ENCODE measurements around the gene SYTL1. TPM values are rescaled to one million over a fixed set of nuclear protein-coding genes. Genes with fewer than 3 reads are reported as not detected.
A peak's percentile ranks its signal among the peaks of the same experiment; 100 is the strongest.

Gene SYTL1
- total RNA-seq, 1 donor from 2014 or later = 48.5 TPM

DNA sequence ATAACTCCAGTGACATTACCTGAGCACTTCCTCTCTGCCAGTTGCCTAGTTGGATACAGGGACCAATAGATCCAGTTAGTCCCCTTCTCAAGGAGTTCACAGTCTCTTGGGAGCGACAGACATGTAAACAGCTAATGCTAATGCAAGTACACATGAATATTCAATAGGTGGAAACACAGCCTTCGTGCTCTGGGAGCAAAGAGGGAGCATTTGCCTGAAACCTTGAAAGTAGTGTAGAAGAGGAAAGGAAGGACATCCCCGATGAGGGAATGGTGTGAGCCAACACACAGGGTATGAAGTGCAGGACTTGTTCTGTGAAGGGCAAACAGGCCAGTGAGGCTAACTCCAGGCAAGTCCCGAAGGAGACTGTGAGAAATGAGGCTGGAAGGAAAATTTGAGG is 23.7 kb upstream of the SYTL1 start:
- no peak for DNase-seq (ENCODE audit: low spot score)

- no peak for DNase-seq (ENCODE audit: low spot score)
Observed at GRCh38 chr1:27318596-27318995, 23.2 kb upstream of the SYTL1 start.

GRCh38 chr1:27321813-27322568 is 19.8 kb upstream of the SYTL1 start, which contains the start of gene TMEM222:
TMEM222 (plus strand) TSS chr1:27322163; CDS start chr1:27322198, 35 bp downstream.
- peak; percentile 97 for DNase-seq (ENCODE audit: low spot score)

DNA sequence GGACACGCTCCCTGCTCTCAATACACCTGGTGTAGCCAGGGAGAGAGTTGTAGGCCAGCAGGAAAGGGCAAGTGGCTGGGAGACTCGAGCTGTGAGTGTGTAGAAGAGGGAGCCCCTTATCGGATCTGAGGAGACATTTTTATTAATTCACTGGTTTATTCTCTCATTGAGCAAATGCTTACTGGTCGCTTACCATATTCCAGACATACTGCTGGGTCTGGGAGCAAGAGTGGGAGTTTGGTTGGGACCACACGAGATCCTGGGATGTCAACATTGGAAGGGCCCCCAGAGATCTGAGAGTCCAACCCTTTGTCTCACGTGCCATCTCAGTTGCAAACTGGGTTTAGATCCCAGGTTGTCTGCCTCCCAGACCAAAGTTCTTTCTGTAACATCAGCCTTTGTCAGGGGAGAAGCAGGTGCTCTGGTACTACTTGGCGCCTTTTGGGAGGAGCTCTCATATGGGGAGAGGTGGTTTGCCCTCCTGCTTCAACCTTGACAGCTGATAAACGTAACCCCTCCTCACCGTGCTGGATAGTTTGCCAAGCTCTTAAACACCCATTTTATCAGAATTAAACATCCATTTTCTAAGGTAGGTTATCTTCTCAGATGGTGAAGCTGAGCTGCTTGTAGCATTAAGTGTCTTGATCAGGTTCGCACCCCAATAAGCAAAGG is 19.1 kb upstream of the SYTL1 start:
- no peak for DNase-seq (ENCODE audit: low spot score)

DNA sequence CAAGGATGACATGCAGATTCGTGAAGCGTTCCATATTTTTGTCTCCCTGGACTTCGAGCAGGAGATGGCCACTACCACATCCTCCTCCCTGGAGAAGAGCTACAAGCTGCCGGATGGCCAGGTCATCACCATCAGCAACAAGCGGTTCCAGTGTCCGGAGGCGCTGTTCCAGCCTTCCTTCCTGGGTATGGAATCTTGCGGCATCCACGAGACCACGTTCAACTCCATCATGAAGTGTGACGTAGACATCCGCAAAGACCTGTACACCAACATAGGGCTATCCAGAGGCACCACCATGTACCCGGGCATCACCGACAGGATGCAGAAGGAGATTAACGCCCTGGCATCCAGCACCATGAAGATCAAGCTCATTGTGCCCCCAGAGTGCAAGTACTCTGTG is 16.5 kb upstream of the SYTL1 start:
- no peak for DNase-seq (ENCODE audit: low spot score)

GRCh38 chr1:27327964-27328363 is 13.9 kb upstream of the SYTL1 start:
- DNase-seq (ENCODE audit: low spot score) = no peak

- no peak for DNase-seq (ENCODE audit: low spot score)
Observed at GRCh38 chr1:27330786-27331185, 11.0 kb upstream of the SYTL1 start.

- no peak for DNase-seq (ENCODE audit: low spot score)
Observed at GRCh38 chr1:27331426-27331825, 10.4 kb upstream of the SYTL1 start.

DNA sequence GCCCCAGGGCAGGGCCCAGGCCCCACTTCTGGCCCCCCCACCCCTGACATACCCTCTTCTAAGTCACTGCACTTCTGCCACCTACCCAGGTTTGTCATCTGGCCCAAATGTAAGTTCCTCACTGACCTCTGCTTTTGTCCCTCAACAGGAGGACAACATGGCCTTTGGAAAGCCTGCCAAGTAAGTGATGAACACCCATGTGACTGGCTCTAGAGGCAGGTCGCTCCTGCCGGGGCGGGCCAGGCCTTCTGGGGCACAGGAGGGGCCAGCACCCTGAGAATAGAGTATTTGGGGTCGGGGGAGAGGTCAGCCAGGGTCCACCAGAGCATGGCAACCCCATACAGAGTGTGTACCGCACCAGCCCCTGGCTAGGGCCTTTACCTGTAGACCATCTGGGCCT is 9.9 kb upstream of the SYTL1 start:
- DNase-seq (ENCODE audit: low spot score) = no peak

DNA sequence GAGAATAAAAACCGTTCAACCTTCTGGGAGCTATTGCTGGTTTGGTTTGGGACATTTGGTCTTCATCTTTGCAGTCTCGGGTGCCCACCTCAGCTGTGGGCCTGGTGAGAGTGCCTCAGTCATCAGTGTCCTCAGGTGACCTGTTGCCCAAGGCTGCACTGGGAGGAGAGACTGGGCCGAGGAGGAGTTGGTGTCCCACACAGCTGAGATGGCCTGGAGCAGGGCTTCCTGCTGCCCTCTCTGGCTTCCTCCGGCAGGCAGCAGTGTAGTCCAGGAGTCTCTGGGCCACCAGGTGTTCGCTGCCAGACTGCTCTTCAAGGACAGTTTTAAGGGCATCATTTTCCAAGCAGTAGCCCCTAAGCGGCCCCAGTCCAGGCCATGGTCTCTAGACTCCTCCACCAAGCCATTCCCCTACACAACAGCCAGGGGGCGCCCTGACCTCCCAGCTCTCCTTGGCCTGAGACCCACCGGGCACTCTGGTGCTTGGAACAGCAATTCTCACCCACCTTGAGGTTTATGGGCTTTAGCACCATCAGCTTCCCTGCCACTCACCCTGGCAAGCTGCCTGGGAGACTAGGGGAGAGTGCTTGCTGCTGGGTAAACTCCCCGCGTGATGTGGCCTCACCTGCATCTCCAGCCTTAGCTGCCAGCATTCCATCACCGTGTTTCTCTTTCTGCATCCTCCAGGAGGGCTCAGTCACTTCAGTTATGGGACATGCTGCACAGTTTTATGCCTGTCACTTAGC is 9.1 kb upstream of the SYTL1 start:
- no peak for DNase-seq (ENCODE audit: low spot score)

DNA sequence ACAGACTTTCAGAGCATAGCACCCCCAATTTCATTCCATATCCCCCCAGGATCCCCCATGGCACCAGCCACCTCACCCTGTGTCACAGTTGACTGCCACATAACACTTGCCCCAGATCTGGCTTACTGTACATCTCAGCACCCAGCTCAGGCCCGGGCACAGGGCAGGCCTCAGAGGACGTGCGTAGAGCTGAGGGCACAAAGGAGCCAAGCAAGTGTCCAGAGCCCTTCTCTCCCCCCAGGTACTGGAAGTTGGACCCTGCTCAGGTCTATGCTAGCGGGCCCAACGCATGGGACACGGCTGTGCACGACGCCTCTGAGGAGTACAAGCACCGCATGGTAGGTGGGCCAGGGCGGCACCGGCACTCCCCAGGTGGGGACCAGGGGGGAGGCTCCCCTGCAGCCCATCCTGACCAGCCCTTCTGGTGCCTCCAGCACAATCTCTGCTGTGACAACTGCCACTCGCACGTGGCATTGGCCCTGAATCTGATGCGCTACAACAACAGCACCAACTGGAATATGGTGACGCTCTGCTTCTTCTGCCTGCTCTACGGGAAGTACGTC is 8.0 kb upstream of the SYTL1 start:
- no peak for DNase-seq (ENCODE audit: low spot score)

- no peak for DNase-seq (ENCODE audit: low spot score)
Observed at GRCh38 chr1:27335506-27336422, 6.1 kb upstream of the SYTL1 start.

GRCh38 chr1:27336756-27337155 is 5.1 kb upstream of the SYTL1 start:
- no peak for DNase-seq (ENCODE audit: low spot score)

- no peak for DNase-seq (ENCODE audit: low spot score)
Observed at GRCh38 chr1:27338751-27339150, 3.1 kb upstream of the SYTL1 start.

DNA sequence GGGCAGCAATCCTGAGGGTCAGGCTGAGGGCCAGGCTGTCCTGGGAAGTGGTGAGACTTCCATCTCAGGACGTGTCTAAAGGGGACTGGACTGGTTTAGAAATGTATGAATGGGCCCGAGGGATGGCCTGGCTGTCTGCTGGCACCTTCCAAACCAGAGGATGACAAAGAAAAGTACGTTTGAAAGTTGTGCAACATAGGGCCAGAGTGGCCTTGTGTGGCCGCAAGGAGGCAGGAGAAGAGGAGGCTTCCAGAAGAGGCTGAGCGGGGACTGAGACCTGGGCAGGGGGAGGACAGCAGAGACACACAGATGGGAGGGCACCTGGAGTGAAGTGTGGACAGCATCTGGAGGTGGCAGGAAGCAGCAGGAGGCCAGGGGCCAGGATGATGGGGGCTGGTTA is 2.6 kb upstream of the SYTL1 start:
- no peak for DNase-seq (ENCODE audit: low spot score)

DNA sequence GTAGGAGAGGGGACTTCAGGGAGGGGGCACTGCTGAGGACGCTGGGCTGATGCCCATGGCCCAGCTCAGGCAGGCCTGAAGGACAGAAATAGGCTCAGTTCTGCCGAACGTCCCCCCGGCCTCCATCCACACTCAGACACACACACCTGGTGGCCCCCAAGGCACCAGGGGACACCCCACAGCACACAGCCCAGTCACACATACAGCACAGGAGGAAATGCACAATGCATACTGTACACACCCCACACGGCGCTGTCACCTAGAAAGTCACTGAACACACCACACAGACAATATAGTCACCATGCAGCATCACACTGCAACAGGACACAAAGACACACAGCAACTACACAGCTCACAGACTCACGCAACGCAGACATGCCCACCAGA is 562 bp downstream of the SYTL1 start:
- DNase-seq (ENCODE audit: low spot score) = no peak

DNA sequence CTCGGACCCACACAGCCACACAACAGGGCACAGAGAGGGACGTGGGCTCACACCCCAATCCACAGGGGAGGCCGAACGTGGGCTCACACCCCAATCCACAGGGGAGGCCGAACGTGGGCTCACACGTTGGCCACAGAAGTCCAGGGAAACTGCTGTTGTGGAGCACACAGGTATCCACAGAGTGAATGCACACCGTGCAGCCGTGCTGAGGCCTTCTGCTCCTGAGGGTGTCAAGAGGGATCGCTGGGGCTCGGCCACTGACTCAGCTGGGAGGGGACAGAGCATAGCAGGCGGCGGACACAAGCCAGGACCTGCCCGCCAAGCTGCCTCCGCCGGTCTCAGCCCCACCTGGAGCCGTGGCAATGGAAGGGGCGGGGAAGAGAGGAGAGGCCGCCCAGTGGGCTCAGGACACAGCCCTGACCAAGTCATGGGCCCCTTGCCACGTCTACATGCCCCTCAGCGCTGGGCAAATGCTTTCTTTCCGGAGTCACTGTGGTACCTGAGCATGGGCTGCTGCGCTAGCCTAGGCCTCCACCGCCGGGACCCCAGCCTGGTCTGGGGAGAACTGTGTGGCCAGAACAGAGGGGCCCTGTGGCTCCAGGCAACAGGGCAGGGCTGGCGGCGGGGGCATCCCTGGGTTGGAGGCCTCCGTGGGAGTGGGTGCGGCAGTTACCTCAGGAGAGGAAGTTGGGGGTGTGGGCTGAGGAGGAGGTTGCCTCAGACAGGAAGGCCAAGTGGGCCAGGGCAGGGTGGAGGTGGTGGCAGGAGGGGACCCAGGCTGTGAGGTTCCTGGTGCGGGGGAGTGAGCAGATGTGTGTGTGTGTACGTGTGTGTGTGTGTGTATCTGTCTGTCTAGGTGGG is 1.2 kb downstream of the SYTL1 start:
- DNase-seq (ENCODE audit: low spot score) = no peak

- no peak for DNase-seq (ENCODE audit: low spot score)
Observed at GRCh38 chr1:27343639-27344025, 1.8 kb downstream of the SYTL1 start.

DNA sequence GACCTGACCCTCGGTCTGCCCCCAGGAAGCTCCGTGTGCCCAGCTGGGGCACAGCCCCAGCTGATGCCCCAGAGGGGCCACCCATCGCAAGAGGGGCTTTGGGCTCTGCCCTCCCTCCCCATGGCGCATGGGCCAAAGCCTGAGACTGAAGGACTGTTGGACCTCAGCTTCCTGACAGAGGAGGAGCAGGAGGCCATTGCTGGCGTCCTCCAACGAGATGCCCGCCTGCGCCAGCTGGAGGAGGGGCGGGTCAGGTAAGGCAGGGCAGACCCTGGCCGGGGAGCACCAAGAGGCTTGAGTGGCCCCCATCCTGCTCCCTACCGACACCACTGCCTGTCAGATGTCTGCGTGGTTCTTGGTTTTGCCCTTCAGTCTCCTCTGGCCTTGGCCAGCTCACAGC is 3.5 kb downstream of the SYTL1 start:
- DNase-seq (ENCODE audit: low spot score) = no peak

DNA sequence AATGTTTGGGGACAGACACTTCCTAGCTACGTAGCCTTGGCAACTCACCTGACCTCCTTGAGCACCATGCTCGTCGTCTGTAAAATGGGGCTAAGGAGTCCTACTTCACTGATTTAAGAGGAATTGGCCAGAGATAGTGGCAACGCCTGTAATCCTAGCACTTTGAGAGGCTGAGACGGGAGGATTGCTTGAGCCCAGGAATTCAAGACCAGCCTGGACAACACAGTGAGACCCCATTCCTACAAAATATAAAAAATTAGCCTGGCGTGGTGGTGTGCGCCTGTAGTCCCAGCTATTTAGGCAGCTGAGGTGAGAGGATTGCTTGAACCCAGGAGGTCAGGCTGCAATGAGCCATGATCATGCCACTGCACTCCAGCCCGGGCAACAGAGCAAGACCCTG is 4.5 kb downstream of the SYTL1 start:
- no peak for DNase-seq (ENCODE audit: low spot score)

Measured in mucosa of gallbladder (tissue), 1 donor.